Measurements from ENCODE around the gene UPP2. TPM values are rescaled to one million over a fixed set of nuclear protein-coding genes. Genes with fewer than 3 reads are reported as not detected.

Gene UPP2
- polyA plus RNA-seq, 2 of the 4 experiments (the other 2 are of a cell fraction) = not detected

DNA sequence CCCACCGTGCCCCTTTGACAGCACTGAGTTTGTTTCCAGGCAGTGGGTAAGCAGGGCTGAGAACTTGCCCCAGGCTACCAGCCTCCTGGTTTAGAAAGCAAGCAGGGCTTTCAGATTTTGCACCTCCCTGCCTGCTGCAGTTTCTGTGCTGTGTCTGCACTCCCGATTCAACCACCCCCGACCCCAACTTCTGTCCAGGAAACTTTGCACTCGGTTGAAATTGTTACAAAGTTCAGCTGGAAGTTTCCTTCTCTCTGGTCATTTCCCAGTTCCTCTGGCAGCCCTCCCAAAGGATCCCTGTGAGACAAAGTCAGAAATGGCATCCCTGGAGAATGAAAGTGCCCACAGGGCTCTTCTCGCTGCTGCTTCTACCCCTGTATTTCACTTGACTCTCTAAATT, 12.4 kb upstream of the UPP2 start:
- ATAC-seq (no peak), DNase-seq (ENCODE audit: low read depth in 1 of 2, low spot score in 1 of 2) (no peak), FAIRE-seq (no peak)
- Histone ChIP-seq H3K27ac (no peak overlapping the region), H3K4me1 (peaks cover under 1% of the 10 kb centered on the region; the same call in 1 of the 3 replicates), H3K4me3 (no peak overlapping the region), H3K9me3 (no peaks in the 10 kb centered on the region), H3K4me2 (no peak overlapping the region)
- TF ChIP-seq, protein P1, sequence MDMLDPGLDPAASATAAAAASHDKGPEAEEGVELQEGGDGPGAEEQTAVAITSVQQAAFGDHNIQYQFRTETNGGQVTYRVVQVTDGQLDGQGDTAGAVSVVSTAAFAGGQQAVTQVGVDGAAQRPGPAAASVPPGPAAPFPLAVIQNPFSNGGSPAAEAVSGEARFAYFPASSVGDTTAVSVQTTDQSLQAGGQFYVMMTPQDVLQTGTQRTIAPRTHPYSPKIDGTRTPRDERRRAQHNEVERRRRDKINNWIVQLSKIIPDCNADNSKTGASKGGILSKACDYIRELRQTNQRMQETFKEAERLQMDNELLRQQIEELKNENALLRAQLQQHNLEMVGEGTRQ (IDR thresholded peaks at IDR 0.05) = no peak
- TF ChIP-seq FOSL2 (IDR thresholded peaks at IDR 0.05) (no peak), FOSL2 (CRISPR knock-in tag; IDR thresholded peaks at IDR 0.05) (no peak), PHF8 (IDR thresholded peaks at IDR 0.05; ENCODE audit: borderline replicate concordance, low read depth) (no peak)
- TF ChIP-seq, protein P2, sequence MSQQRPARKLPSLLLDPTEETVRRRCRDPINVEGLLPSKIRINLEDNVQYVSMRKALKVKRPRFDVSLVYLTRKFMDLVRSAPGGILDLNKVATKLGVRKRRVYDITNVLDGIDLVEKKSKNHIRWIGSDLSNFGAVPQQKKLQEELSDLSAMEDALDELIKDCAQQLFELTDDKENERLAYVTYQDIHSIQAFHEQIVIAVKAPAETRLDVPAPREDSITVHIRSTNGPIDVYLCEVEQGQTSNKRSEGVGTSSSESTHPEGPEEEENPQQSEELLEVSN (IDR thresholded peaks at IDR 0.05; ENCODE audit: borderline replicate concordance, low read depth) = no peak
- WGBS (ENCODE audit: missing lambda C conversion rate) = 49% methylated on average over 5 of the region's 5 CpGs
- ChIA-PET POLR2A (no interaction called here), CTCF (no interaction called here)

DNA sequence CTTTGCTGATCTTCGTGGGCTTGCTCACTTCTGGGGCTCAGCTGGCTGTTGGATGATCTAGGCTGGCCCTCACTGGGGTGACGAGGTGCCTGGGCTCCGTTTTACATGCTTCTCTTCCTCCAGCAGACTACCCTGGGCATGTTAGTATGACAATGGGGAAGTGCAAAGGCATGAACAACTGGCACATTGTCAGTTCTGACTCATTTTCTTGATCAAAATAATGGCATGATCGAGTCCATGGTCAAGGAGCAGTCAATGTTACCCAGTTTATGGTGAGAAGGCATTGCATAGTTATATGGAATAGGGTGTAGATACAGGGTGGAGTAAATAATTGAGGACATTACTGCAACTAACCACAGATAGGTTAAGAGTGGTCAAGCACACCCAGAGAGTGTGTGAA, 10.0 kb upstream of the UPP2 start:
- peaks cover 5% of the 10 kb centered on the region; the same call in 1 of the 3 replicates for H3K4me1 ChIP-seq
- ATAC-seq (no peak), DNase-seq (ENCODE audit: low read depth in 1 of 2, low spot score in 1 of 2) (no peak), FAIRE-seq (no peak)
- H3K9me3 ChIP-seq = no peaks in the 10 kb centered on the region
- POLR2A ChIA-PET = no interaction called here
- H3K27ac ChIP-seq = no peak overlapping the region
- H3K4me3 ChIP-seq = no peak overlapping the region
- CTCF ChIA-PET = no interaction called here
- H3K4me2 ChIP-seq = no peak overlapping the region
- TF ChIP-seq, protein P1 (IDR thresholded peaks at IDR 0.05) = no peak
- TF ChIP-seq SMC3 (IDR thresholded peaks at IDR 0.05) = no peak
- TF ChIP-seq, protein P3, sequence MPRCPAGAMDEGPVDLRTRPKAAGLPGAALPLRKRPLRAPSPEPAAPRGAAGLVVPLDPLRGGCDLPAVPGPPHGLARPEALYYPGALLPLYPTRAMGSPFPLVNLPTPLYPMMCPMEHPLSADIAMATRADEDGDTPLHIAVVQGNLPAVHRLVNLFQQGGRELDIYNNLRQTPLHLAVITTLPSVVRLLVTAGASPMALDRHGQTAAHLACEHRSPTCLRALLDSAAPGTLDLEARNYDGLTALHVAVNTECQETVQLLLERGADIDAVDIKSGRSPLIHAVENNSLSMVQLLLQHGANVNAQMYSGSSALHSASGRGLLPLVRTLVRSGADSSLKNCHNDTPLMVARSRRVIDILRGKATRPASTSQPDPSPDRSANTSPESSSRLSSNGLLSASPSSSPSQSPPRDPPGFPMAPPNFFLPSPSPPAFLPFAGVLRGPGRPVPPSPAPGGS (IDR thresholded peaks at IDR 0.05) = no peak
- no peak for TF ChIP-seq EHF (CRISPR knock-in tag; IDR thresholded peaks at IDR 0.05)
- TF ChIP-seq, protein P4, sequence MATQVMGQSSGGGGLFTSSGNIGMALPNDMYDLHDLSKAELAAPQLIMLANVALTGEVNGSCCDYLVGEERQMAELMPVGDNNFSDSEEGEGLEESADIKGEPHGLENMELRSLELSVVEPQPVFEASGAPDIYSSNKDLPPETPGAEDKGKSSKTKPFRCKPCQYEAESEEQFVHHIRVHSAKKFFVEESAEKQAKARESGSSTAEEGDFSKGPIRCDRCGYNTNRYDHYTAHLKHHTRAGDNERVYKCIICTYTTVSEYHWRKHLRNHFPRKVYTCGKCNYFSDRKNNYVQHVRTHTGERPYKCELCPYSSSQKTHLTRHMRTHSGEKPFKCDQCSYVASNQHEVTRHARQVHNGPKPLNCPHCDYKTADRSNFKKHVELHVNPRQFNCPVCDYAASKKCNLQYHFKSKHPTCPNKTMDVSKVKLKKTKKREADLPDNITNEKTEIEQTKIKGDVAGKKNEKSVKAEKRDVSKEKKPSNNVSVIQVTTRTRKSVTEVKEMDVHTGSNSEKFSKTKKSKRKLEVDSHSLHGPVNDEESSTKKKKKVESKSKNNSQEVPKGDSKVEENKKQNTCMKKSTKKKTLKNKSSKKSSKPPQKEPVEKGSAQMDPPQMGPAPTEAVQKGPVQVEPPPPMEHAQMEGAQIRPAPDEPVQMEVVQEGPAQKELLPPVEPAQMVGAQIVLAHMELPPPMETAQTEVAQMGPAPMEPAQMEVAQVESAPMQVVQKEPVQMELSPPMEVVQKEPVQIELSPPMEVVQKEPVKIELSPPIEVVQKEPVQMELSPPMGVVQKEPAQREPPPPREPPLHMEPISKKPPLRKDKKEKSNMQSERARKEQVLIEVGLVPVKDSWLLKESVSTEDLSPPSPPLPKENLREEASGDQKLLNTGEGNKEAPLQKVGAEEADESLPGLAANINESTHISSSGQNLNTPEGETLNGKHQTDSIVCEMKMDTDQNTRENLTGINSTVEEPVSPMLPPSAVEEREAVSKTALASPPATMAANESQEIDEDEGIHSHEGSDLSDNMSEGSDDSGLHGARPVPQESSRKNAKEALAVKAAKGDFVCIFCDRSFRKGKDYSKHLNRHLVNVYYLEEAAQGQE (IDR thresholded peaks at IDR 0.05) = no peak
- TF ChIP-seq HEYL (CRISPR knock-in tag; IDR thresholded peaks at IDR 0.05) = no peak
- TF ChIP-seq POLR2A (IDR thresholded peaks at IDR 0.05; ENCODE audit: low read length) = no peak
- TF ChIP-seq RFX5 (IDR thresholded peaks at IDR 0.05) = no peak
- no peak for TF ChIP-seq EHMT2 (IDR thresholded peaks at IDR 0.05; ENCODE audit: low read depth)
- no peak for TF ChIP-seq TFCP2L1 (CRISPR knock-in tag; IDR thresholded peaks at IDR 0.05)
- TF ChIP-seq, protein P5, sequence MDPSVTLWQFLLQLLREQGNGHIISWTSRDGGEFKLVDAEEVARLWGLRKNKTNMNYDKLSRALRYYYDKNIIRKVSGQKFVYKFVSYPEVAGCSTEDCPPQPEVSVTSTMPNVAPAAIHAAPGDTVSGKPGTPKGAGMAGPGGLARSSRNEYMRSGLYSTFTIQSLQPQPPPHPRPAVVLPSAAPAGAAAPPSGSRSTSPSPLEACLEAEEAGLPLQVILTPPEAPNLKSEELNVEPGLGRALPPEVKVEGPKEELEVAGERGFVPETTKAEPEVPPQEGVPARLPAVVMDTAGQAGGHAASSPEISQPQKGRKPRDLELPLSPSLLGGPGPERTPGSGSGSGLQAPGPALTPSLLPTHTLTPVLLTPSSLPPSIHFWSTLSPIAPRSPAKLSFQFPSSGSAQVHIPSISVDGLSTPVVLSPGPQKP (IDR thresholded peaks at IDR 0.05; ENCODE audit: low read depth, low read length) = no peak
- TF ChIP-seq KDM5A (IDR thresholded peaks at IDR 0.05) = no peak
- TF ChIP-seq JUNB (IDR thresholded peaks at IDR 0.05) = no peak
- TF ChIP-seq, protein P6, sequence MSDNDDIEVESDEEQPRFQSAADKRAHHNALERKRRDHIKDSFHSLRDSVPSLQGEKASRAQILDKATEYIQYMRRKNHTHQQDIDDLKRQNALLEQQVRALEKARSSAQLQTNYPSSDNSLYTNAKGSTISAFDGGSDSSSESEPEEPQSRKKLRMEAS (IDR thresholded peaks at IDR 0.05) = no peak
- no peak for TF ChIP-seq TP53 (CRISPR knock-in tag; IDR thresholded peaks at IDR 0.05)
- TF ChIP-seq FOXS1 (CRISPR knock-in tag; IDR thresholded peaks at IDR 0.05) = no peak
- WGBS (ENCODE audit: missing lambda C conversion rate) = 17% methylated on average over 4 of the region's 4 CpGs

Data from A549 (cell line).